ENCODE results near the gene DOCK8. TPM values are rescaled to one million over a fixed set of nuclear protein-coding genes. Genes with fewer than 3 reads are reported as not detected.

DOCK8 gene
- total and polyA plus RNA-seq, 2 experiments from 2014 or later = 0.94 to 1.2 TPM

- Histone ChIP-seq H3K4me1 (ENCODE audit: insufficient read depth) (peaks cover 24% of the 10 kb centered on the region), H3K4me3 (no peak overlapping the region), H3K27ac (ENCODE audit: low read depth) (peak overlapping the region; percentile 84), H3K27me3 (ENCODE audit: insufficient read depth) (no peaks in the 10 kb centered on the region), H3K4me2 (peak overlapping the region; percentile 39; the same call in 1 of the 2 replicates), H2AFZ (no peak overlapping the region), H3K36me3 (ENCODE audit: insufficient read depth) (no peaks in the 10 kb centered on the region), H3K79me2 (replicated peaks; ENCODE audit: insufficient read depth) (no peaks in the 10 kb centered on the region), H3F3A (replicated peaks; ENCODE audit: low read depth) (no peaks in the 10 kb centered on the region), H4K20me1 (replicated peaks; ENCODE audit: insufficient read depth) (no peaks in the 10 kb centered on the region), H3K9me2 (ENCODE audit: insufficient read depth) (peaks cover 15% of the 10 kb centered on the region)
- peak; percentile 45 for DNase-seq (ENCODE audit: low spot score)
- TF ChIP-seq EZH2 (IDR thresholded peaks at IDR 0.05; ENCODE audit: low read depth, unreplicated experiment) = no peak
- TF ChIP-seq NANOG (IDR thresholded peaks at IDR 0.05; ENCODE audit: borderline replicate concordance) = peak; percentile 75
- no peak for TF ChIP-seq ZNF462 (CRISPR knock-in tag; IDR thresholded peaks at IDR 0.05)
- H3K4me3 Mint-ChIP-seq = no peak overlapping the region
- H3K27me3 Mint-ChIP-seq (ENCODE audit: insufficient read depth, low read depth, poor library complexity) = peaks cover 2% of the 10 kb centered on the region
- peaks cover 19% of the 10 kb centered on the region for H3K4me1 Mint-ChIP-seq
- H3K9me3 Mint-ChIP-seq = no peaks in the 10 kb centered on the region; the same call in 2 of the 3 replicates
- H3K27ac Mint-ChIP-seq = no peak overlapping the region
- peaks cover 43% of the 10 kb centered on the region for H3K36me3 Mint-ChIP-seq (ENCODE audit: low read depth)
- ATAC-seq = no peak
Measured at GRCh38 chr9:477193-477592, 262.5 kb downstream of the DOCK8 start.

GRCh38 chr9:479304-479970 lies 264.8 kb downstream of the DOCK8 start:
- ATAC-seq = no peak
- peak overlapping the region; percentile 5; the same call in 1 of the 2 replicates for H3K27ac Mint-ChIP-seq
- TF ChIP-seq ZNF462 (CRISPR knock-in tag; IDR thresholded peaks at IDR 0.05) = no peak
- TF ChIP-seq ZNF114 (CRISPR knock-in tag; IDR thresholded peaks at IDR 0.05) = no peak
- TF ChIP-seq STAT1 (IDR thresholded peaks at IDR 0.05; ENCODE audit: unreplicated experiment) = no peak
- TF ChIP-seq NANOG (IDR thresholded peaks at IDR 0.05; ENCODE audit: borderline replicate concordance) = no peak

More at GRCh38 chr9:479304-479970, 264.8 kb downstream of the DOCK8 start:
- Histone ChIP-seq H3K4me1 (ENCODE audit: insufficient read depth) (peaks cover 17% of the 10 kb centered on the region), H3K4me3 (no peak overlapping the region), H3F3A (replicated peaks; ENCODE audit: low read depth) (no peaks in the 10 kb centered on the region), H3K27ac (ENCODE audit: low read depth) (no peak overlapping the region), H3K4me2 (no peak overlapping the region), H2AFZ (no peak overlapping the region), H3K36me3 (ENCODE audit: insufficient read depth) (no peaks in the 10 kb centered on the region), H3K79me2 (replicated peaks; ENCODE audit: insufficient read depth) (no peaks in the 10 kb centered on the region), H3K9me2 (ENCODE audit: insufficient read depth) (peaks cover 15% of the 10 kb centered on the region), H3K27me3 (ENCODE audit: insufficient read depth) (no peaks in the 10 kb centered on the region), H4K20me1 (replicated peaks; ENCODE audit: insufficient read depth) (no peaks in the 10 kb centered on the region)
- H3K4me1 Mint-ChIP-seq = peaks cover 19% of the 10 kb centered on the region
- H3K9me3 Mint-ChIP-seq = peaks cover 11% of the 10 kb centered on the region
- DNase-seq (ENCODE audit: low spot score) = no peak
- peaks cover 4% of the 10 kb centered on the region for H3K27me3 Mint-ChIP-seq (ENCODE audit: insufficient read depth, low read depth, poor library complexity)
- peaks cover 56% of the 10 kb centered on the region for H3K36me3 Mint-ChIP-seq (ENCODE audit: low read depth)
- no peak overlapping the region for H3K4me3 Mint-ChIP-seq

Data from GM23338 (cell line).